HG02759 (cell line): ENCODE data around the gene POLD4.

Experiments
- ATAC-seq: cut with Tn5 transposase; IDR thresholded peaks from one replicate; pipeline ENCODE4 v1.9.1; 2021; ENCODE audit warnings: mild to moderate bottlenecking, moderate library complexity; ENCODE audit not compliant: unreplicated experiment

The POLD4 gene

GRCh38 chr11:67389477-67389876 lies 36.1 kb upstream of the POLD4 start:
- ATAC-seq = no peak

DNA sequence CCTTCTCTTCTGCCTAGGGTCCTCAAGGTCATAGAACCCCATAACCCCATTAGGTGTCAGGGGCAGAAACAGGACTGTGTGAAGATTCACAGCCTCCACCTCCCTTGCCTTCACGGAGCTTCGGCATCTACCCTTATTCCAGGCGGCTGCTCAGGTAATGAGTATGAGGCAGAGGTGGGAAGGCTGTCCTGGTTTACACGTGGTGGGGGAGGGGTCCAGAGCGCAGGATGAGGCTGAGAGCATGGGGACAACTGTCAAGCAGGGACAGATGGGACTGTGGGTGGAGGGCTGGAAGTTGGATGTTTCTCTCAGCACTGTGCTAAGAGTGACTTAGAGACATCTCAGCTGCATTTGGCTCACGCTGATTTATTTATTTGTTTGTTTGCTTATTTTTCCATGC lies 34.2 kb upstream of the POLD4 start:
- ATAC-seq = no peak

DNA sequence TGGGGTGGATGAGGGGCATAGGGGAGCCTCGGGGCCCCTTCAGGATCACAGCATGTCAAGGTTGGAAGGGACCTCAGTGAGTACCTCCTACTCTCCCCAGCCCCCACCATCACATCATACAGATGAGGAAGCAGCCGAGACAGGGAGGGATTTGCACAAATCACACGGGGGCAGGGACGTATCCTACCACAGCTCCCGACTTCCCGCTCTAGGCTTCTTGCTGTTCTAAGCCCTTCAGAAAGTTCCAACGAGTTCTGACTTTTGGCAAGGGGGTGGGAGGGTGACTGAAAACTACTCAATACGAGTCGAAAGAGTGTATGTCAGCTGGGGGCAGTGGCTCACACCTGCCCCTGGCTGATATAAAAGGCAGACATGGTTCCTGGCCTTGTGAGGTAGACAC lies 33.7 kb upstream of the POLD4 start:
- no peak for ATAC-seq

DNA sequence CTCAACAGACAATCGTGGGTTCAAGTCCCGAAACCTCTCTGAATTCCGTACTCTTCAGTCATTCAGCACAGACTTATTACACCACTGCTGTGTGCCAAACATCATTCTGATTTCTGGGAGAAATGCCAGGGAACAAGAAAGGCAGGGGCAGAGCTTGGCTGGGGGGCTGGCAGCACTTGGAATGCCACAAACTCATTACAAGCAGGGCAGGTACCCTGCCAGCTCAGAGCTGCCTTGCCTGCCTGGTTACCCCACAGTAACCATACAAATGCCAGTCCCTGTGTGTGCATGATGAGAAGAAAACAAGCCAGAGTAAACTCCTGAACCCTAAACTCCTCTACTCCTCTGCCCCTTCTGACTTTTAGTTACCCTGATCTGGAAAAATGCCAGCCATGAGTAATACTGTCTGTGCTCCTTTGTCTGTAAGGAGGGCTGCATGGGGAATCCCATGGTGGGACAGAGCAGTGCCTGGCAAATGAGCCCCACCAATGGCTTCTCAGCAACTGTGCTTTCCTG lies 31.6 kb upstream of the POLD4 start:
- no peak for ATAC-seq

DNA sequence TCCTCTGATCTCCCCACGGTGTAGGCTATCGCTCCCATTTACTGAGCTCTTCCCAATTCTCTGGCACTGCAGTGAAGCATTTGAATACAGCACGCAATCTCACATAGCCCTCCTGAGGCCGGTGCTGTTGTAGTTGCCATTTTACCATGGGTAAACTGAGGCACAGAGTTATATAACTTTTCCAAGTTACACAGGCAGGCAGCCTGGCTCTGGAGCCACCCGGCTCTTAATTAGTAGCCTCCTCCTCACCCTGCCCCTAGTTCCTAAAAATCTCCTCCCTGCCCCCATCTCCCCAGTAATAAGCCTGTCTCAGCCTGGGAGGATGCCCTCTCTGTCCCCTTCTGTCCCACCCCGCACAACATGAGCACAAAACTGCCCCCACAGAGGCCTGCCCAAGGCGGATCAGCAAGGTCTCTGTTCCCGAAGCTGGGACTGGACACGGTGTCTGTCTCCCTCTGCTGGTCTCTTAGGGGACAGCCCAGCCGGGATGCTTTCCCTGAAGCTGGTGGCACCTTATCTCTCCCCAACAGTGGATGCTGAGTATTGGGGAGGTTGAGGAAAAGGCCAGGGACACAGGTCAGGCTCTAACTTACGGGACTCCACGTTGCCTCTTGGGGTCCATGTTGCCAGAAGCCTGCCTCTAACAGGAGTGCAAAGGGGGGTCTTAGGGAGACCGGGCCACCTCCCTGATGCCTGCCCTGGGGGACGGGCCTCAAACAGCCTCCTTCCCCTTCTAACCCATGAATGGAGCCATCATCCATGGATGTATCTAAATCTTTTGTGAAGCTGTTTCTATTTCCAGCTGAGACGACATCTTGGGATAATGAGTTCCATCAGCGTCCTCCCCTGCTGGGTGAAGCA lies 29.2 kb upstream of the POLD4 start:
- peak; percentile 58 for ATAC-seq

- no peak for ATAC-seq
Measured at GRCh38 chr11:67381244-67381972, 28.1 kb upstream of the POLD4 start.

DNA sequence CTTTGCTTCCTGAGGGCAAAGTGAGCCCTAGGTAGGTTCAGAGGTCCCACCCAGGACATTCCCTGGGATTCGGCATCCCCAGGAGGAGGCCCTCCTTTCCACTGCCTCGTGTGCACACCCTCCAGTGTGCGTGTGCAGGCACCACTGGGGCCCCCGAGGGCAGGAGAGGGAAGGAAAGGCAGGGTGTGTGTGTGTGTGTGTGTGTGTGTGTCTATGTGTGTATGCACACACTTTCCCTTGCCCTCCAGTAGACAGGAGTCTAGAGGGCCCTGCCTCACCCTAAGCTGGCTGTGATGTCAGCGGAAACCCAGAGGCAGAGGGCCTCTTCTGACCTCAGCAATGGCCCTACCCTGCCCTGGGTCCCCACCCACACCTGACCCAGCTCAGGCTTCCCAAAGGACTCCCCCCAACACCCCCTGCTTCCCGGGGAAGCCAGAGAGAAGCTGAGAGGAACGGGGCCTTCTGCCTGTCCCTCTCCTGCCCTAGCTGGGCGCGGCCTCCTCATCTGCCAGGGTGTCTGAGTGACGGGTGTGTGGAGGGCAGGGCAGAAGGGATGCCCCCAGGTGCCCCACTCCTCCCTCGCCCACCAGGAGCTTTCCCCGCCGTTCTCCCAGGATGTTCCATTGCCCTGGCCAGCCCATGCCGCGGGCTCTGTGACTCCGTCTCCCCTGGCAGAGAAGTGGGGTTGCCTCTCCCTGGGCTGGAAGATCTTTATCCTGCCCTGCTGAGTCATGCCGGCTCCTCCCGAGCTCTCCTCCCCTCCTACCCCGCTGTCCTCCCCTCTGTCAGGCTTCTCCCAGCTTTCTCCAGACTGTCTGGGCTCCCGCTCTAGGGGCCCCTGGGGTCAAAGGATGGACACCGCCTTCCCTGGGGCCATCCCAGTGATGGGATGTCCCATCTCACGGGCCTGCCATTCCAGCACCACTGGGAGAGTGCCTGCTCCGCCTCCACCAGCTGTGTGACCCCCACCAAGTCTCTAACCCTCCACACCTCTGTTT lies 26.0 kb upstream of the POLD4 start:
- ATAC-seq = no peak

DNA sequence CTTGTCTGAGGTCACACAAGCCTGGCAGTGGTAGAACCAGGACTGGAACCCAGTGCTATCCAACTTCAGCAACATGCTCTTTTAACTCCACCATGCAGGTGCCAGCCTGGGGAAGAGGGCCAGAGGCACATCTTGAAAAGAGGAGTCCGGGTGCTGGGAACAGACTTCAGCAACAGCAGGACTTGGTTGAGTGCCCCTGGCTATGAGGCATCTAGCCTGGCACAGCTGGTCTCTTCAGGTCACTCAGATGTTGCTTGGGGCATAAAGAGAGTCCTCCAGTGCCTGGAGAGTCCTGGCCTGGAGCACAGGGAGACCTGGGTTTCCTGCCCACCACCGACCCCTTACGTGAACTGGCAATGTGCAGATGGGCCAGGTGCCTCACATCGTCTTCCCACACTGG lies 25.2 kb upstream of the POLD4 start:
- ATAC-seq = no peak

DNA sequence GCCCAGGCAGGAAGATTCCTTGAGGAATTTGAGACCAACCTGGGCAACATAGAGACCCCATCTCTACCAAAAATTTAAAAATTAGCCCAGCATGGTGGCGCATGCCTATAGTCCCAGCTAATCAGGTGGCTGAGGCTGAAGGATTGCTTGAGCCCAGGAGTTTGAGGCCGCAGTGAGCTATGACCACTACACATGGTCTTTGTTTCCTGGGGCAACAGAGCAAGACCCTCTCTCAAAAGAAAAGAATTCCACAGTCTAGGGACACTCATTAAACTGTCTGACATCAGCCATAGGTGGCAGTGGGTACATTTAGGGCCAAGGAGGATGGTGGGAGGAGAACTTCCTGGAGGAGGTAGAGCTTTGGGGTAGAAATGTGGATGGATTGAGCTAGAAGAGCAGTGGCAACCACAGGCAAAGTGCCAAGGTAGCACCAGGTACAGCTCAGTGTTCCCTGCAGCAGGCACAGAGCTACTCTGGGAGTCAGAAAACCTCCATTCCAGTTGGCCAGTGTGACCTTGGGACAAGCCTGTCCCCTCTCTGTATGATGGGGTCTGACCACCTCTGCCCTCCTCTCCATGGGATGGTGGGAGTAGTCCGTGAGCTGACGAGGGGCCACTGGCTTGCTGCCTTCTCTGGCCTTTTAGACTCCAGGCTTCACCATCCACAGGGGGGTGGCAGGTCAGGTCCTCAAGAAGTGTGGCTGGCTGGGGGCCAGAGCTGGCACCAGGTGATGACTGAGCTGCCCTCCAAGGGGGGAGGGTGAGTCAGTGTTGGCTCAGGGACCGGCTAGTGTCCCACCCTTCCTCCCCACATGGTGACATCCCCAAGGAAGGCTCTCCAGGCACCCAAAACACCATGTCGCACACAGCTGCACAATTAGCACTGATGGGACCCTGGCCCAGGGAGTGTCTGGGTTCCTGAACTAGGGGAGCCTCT lies 23.8 kb upstream of the POLD4 start:
- ATAC-seq = no peak

DNA sequence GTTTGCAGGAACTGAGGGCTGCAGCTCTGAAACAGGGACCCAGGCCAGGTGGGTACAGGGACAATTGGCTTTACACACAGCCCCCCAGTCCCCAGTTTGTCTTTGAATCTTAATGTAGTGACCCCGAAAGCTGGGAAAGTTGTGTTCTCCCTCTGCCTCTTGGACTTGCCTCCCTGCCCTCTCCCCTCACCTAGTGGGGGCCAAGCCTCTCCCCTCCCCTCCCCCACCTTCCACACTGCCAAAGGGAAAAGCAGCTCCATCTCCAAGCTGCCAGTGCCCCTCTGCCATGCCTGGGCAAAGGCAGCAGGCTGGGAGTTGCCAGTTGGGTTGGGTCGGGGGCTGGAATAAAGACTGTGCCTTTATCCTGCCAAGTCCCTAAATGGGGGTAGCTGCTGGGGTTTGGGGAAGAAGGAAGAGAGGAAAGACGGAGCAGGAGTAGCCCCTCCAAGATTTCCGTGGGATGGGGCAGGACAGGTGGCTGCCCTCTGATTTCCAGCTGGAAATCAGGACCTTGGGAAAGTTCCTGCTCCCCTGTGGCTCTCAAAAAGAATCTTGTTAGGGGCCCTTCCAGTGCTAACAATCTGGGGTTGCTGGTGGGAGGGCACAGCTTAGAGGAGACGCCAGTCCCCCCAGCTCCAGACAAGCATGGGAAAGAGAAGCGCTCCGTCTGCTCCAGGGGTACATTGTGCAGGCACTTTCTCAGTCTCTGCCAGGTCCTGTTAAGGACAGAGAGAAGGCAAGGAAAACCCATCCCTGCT lies 22.9 kb upstream of the POLD4 start:
- ATAC-seq = no peak

DNA sequence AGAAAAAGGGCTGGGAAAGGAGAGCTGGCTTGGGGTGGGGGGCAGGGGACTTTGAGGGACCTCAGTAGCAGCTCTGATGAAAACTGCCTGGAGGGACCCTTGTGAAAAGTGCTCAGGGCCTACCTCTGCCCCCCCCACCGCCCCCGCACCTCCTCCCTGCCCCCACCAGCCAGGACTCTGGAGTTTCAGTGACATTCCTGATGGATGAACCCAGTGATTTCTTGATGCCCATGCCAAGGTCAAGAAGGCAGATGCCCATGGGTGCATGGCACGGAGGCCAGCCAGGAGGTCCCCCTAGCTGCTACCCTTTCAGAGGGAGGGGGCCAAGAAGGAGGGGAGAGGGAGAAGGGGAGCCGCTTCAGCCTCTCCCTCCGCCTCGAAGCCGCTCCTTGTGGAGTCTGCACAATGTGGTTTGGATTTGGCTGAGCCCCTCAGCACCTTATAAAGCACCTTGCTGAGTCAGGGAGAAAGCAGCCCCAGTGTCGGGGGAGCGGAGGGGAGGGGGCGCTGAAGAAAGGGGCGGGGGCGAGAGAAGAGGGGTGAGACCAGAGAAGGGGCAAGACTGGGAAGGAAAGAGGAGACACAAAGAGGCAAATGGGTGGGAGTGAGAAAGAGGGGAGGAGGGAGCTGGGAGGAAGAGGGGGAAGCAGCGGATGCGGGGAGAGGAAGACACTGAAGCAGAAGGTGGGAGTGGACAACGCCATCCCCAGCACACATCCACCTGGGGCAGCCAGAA lies 22.1 kb upstream of the POLD4 start:
- ATAC-seq = no peak

DNA sequence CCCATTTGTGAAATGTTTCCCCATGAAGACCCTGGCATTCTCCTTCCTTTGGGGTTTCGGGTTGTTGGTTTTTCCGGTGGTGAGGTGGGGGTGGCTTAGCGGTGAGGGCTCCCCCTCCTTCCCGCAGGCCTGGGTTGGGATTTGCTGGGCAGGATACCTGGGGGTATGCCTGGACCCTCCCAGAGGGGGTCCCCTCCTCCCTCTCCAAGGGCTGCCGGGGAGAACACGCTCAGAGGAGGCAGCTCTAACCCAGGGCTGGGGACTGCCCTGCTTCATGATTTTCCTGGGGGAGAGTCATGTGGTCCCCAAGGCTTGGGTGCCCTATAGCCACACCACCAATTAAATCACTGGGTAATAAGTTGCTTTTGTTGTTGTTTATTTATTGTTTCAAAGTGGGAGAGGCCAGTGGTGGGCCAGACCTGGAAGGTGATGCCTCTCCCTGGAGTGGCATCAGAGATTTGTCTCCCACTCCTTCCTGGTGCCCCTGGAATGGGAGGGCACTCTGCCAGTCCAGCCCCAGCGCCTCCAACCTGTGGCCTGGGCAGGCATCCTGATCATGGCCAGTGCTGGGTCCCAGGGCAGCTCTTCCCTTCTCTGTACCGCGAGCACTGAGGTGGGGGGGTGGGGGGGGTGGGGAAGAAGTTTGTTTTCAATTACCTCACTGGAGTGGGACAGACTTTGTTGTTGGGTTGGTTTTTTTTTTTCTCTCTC lies 21.4 kb upstream of the POLD4 start:
- no peak for ATAC-seq

GRCh38 chr11:67373648-67374570 lies 20.6 kb upstream of the POLD4 start:
- ATAC-seq = no peak

GRCh38 chr11:67372993-67373647 lies 19.8 kb upstream of the POLD4 start, which contains the start of gene CLCF1:
Gene CLCF1, minus strand, starts transcription at chr11:67373598. Its CDS starts 59 bp downstream, at chr11:67373539.
- ATAC-seq = no peak

DNA sequence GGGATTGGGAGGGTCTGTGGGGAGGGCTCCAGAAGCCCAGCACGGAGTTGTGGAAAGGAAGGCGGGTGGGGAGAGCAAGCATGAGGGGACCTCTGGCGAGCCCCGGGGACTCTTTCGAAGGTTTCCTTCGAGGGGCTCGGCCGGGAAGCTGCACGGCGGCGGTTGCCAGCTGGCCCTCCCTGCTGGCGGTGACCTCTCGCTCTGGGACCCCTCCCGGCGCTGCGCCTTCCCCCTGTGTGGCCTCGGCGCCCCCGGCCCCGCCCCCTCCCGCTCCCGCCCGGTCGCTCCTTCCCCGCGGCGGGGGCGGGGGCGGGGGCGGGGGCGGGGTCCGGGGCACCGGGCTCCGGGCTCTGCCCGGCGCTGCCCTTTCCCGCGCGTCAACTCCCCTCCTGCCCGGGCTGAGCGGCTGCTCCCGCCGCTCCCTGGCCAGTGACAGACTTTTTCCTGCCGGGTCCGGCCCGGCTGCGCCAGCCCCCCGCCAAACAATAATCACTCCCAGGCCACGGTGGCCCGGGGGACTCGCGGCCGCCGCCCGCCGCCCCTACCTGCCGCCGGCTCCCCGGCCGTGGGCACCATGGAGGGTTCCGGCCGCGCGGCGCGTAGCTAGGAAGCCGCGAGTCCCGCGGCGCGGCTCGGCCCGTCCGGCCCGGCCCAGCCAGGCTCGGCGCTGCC lies 19.1 kb upstream of the POLD4 start:
- ATAC-seq = no peak
